ENCODE results near the gene TGFBR1. TPM values are rescaled to one million over a fixed set of nuclear protein-coding genes. Genes with fewer than 3 reads are reported as not detected.

Gene TGFBR1
- total and polyA plus RNA-seq, 3 experiments from 2014 or later = 34.4 to 41.9 (median 36.6) TPM

DNA sequence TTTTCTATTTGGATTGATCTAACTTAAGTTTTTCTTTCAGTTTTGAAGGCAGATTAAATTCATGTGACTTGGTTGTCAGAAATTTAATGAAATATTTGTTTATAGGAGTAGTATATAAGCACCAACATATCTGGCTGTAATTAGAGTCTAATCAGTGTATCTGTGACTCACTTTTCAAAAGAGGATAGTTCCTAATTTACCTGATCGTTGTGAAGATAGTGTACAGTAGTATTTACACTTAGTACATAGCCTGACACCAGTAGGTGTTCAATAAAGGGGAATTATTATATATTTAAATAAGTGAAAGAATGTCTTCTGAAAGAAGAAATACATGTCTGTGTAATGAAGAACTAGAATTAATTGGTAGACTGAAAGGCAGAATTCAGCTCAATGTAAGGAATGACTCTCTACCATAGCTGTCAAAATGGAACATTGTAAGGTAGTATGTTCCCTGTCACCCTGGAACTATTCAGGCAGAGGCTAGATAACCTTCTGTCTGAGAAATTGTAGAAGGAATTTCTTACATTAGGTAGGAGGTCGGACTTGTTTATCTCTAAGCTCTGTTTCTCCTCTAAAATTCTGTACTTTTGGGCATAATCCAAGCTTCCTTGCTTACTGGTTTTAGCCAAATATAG lies 8.6 kb downstream of the TGFBR1 start:
- Histone ChIP-seq H3K4me1 (ENCODE audit: insufficient read depth, low read length) (peaks cover 90% of the 10 kb centered on the region), H3K4me3 (ENCODE audit: low read length) (peak overlapping the region; percentile 35), H3K9me3 (ENCODE audit: low read length) (no peaks in the 10 kb centered on the region), H3K36me3 (ENCODE audit: insufficient read depth, low read length) (no peaks in the 10 kb centered on the region), H3K27me3 (ENCODE audit: insufficient read depth, low read length, poor library complexity, severe bottlenecking) (no peaks in the 10 kb centered on the region), H3K27ac (ENCODE audit: low read depth, low read length) (no peak overlapping the region)
- H3K27me3 Mint-ChIP-seq = no peaks in the 10 kb centered on the region
- H3K36me3 Mint-ChIP-seq = peaks cover 0 to 4% (median 2%) of the 10 kb centered on the region in 3 donors
- no peak for DNase-seq
- H3K4me3 Mint-ChIP-seq = peak overlapping the region; percentile 29 to 81 (median 69)
- H3K9me3 Mint-ChIP-seq = no peaks in the 10 kb centered on the region
- peaks cover 89 to 95% (median 93%) of the 10 kb centered on the region in 3 donors for H3K4me1 Mint-ChIP-seq
- POLR2A ChIA-PET = interaction anchor here (0.6 to 2.9 kb wide), 3 partner anchors 9 to 55 kb away, joined by 3 to 14 read pairs (median 6); partner anchors contain the start of gene TGFBR1
- CTCF ChIA-PET = interaction anchor here (0.7 to 2.5 kb wide), 5 partner anchors 9 to 138 kb away, joined by 3 to 14 read pairs (median 3); partner anchors contain the start of gene TGFBR1
- H3K27ac Mint-ChIP-seq = peak overlapping the region; percentile 20 to 95 (median 86)

- Mint-ChIP-seq H3K4me1 (peaks cover 89 to 95% (median 93%) of the 10 kb centered on the region in 3 donors), H3K27ac (peak overlapping the region in 6 of 8 donors; percentile 55 to 73 (median 66)), H3K36me3 (peaks cover 0 to 7% (median 2%) of the 10 kb centered on the region in 3 donors), H3K27me3 (no peaks in the 10 kb centered on the region), H3K4me3 (peak overlapping the region in 5 of 7 donors; percentile 18 to 56 (median 33)), H3K9me3 (no peaks in the 10 kb centered on the region)
- Histone ChIP-seq H3K27ac (ENCODE audit: low read depth, low read length) (no peak overlapping the region), H3K4me1 (ENCODE audit: insufficient read depth, low read length) (peaks cover 90% of the 10 kb centered on the region), H3K36me3 (ENCODE audit: insufficient read depth, low read length) (no peaks in the 10 kb centered on the region), H3K9me3 (ENCODE audit: low read length) (no peaks in the 10 kb centered on the region), H3K4me3 (ENCODE audit: low read length) (no peak overlapping the region), H3K27me3 (ENCODE audit: insufficient read depth, low read length, poor library complexity, severe bottlenecking) (no peaks in the 10 kb centered on the region)
- CTCF ChIA-PET = interaction anchor here (0.7 to 2.5 kb wide), 3 partner anchors 9 to 139 kb away, joined by 3 to 14 read pairs (median 3); partner anchors contain the start of gene TGFBR1
- DNase-seq = no peak
- POLR2A ChIA-PET = interaction anchor here (1.4 to 2.9 kb wide), 2 partner anchors 10 to 56 kb away, joined by 6 to 14 read pairs; partner anchors contain the start of gene TGFBR1
Observed at GRCh38 chr9:99114049-99114440, 9.1 kb downstream of the TGFBR1 start.

DNA sequence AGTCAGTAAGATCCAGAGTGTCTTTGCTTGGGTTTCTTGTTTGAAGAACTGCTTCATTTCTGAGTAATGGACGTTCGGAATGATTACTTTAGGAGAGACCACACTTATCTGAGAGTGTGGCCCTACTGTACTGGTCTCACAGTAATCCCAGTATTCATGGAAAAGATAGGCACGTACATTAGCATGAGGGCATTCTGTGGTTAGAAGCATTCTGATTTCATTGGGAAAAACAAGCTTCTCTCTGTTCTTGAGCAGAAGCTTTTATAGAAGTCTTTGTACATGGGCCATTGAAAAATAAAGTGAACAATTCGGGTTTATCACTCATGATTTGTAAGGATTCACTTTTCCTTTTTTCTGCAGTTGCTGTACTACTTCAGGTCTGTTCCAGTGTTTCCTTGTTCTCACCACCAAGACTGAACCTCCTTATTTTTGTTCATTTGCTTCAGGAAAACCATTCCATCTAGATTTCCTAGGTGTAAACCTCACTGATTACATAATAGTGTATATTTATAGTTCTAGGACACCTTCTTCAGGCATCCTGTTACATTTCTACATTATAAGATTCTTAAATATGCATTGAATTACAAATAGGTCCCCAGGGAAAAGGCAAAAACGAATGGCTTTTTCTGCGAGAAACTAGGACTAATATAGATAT lies 10.1 kb downstream of the TGFBR1 start:
- no peak overlapping the region for H3K4me3 ChIP-seq (ENCODE audit: low read length)
- no peaks in the 10 kb centered on the region for H3K36me3 ChIP-seq (ENCODE audit: insufficient read depth, low read length)
- no peaks in the 10 kb centered on the region for H3K27me3 Mint-ChIP-seq
- peaks cover 89 to 95% (median 93%) of the 10 kb centered on the region in 3 donors for H3K4me1 Mint-ChIP-seq
- CTCF ChIA-PET = interaction anchor here (0.6 to 1.3 kb wide), 2 partner anchors 10 to 25 kb away, joined by 3 read pairs; partner anchors contain the start of gene TGFBR1
- peak overlapping the region in 3 of 7 donors; percentile 20 to 25 (median 22) for H3K4me3 Mint-ChIP-seq
- no peaks in the 10 kb centered on the region for H3K9me3 Mint-ChIP-seq
- POLR2A ChIA-PET = interaction anchor here (2.9 kb wide), 1 partner anchor 57 kb away, joined by 14 read pairs; no protein-coding TSS in a partner anchor
- H3K4me1 ChIP-seq (ENCODE audit: insufficient read depth, low read length) = peaks cover 90% of the 10 kb centered on the region
- peak overlapping the region in 6 of 8 donors; percentile 3 to 66 (median 42) for H3K27ac Mint-ChIP-seq
- no peak overlapping the region for H3K27ac ChIP-seq (ENCODE audit: low read depth, low read length)
- no peak for DNase-seq
- H3K27me3 ChIP-seq (ENCODE audit: insufficient read depth, low read length, poor library complexity, severe bottlenecking) = no peaks in the 10 kb centered on the region
- H3K9me3 ChIP-seq (ENCODE audit: low read length) = no peaks in the 10 kb centered on the region
- peaks cover 0 to 7% (median 2%) of the 10 kb centered on the region in 3 donors for H3K36me3 Mint-ChIP-seq

GRCh38 chr9:99116003-99116411 lies 11.1 kb downstream of the TGFBR1 start:
- no peak overlapping the region for H3K27ac ChIP-seq (ENCODE audit: low read depth, low read length)

DNA sequence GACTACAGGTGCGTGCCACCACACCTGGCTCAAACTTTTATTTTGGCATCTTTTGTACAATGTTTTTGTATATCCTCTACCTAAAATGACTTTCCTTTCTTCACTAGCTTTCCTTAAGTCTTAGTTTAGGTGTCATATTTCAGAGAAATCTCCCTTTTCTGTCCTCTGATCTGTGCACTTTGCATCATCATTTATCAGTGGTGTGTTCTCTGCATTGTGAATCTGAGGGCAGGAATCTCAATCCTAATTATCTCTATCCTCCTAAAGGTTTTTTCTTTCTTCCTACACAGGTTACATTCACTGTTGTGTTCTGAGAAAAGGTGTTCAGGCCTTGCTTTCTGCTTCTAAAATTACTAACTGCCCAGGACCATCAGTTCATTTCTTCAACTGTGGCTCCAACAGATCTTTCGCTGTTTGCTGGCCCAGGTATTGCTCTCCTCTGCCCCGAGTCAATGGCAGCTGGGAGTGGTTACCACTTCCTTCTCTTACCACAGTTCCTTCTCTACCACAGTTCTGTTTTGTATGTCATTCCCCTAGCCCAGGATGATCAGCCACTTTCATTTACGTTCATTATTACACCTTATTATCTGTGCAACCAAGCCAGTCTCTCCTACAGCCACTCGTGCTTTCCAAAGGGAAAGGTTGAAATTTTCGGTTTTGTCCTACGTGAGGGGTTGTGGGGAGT lies 14.0 kb downstream of the TGFBR1 start:
- Histone ChIP-seq H3K9me3 (ENCODE audit: low read length) (no peaks in the 10 kb centered on the region), H3K36me3 (ENCODE audit: insufficient read depth, low read length) (no peaks in the 10 kb centered on the region), H3K27me3 (ENCODE audit: insufficient read depth, low read length, poor library complexity, severe bottlenecking) (no peaks in the 10 kb centered on the region), H3K4me3 (ENCODE audit: low read length) (peak overlapping the region; percentile 42), H3K4me1 (ENCODE audit: insufficient read depth, low read length) (peaks cover 89% of the 10 kb centered on the region), H3K27ac (ENCODE audit: low read depth, low read length) (no peak overlapping the region)
- Mint-ChIP-seq H3K4me1 (peaks cover 90 to 95% (median 95%) of the 10 kb centered on the region in 3 donors), H3K27me3 (no peaks in the 10 kb centered on the region), H3K9me3 (no peaks in the 10 kb centered on the region), H3K27ac (peak overlapping the region; percentile 21 to 96 (median 91)), H3K4me3 (peak overlapping the region; percentile 3 to 92 (median 81)), H3K36me3 (peaks cover 0 to 8% (median 0%) of the 10 kb centered on the region in 3 donors)
- CTCF ChIA-PET = interaction anchor here (0.7 to 2.9 kb wide), 14 partner anchors 10 to 120 kb away, joined by 3 to 15 read pairs (median 4); partner anchors contain the start of gene TGFBR1
- peak in 4 of 5 donors; percentile 30 to 75 (median 71) for DNase-seq
- POLR2A ChIA-PET = interaction anchor here (1.2 to 4.2 kb wide), 2 partner anchors 14 to 16 kb away, joined by 5 to 29 read pairs; partner anchors contain the start of gene TGFBR1

More at GRCh38 chr9:99116003-99116411, 11.1 kb downstream of the TGFBR1 start:
- Mint-ChIP-seq H3K27ac (peak overlapping the region; percentile 0 to 82 (median 29)), H3K36me3 (peaks cover 0 to 8% (median 0%) of the 10 kb centered on the region in 3 donors), H3K27me3 (no peaks in the 10 kb centered on the region), H3K9me3 (no peaks in the 10 kb centered on the region), H3K4me3 (peak overlapping the region in 5 of 7 donors; percentile 1 to 27 (median 10)), H3K4me1 (peaks cover 89 to 95% (median 93%) of the 10 kb centered on the region in 3 donors)
- Histone ChIP-seq H3K9me3 (ENCODE audit: low read length) (no peaks in the 10 kb centered on the region), H3K36me3 (ENCODE audit: insufficient read depth, low read length) (no peaks in the 10 kb centered on the region), H3K27me3 (ENCODE audit: insufficient read depth, low read length, poor library complexity, severe bottlenecking) (no peaks in the 10 kb centered on the region), H3K4me3 (ENCODE audit: low read length) (no peak overlapping the region), H3K4me1 (ENCODE audit: insufficient read depth, low read length) (peaks cover 90% of the 10 kb centered on the region)
- POLR2A ChIA-PET = interaction anchor here (0.6 kb wide), 1 partner anchor 14 kb away, joined by 3 read pairs; no protein-coding TSS in a partner anchor
- DNase-seq = no peak
- CTCF ChIA-PET = no interaction called here

- no peaks in the 10 kb centered on the region for H3K9me3 ChIP-seq (ENCODE audit: low read length)
- Mint-ChIP-seq H3K9me3 (no peaks in the 10 kb centered on the region), H3K27ac (peak overlapping the region; percentile 48 to 96 (median 84)), H3K4me1 (peaks cover 89 to 95% (median 94%) of the 10 kb centered on the region in 3 donors), H3K27me3 (no peaks in the 10 kb centered on the region), H3K36me3 (peaks cover 0 to 10% (median 0%) of the 10 kb centered on the region in 3 donors), H3K4me3 (peak overlapping the region in 6 of 7 donors; percentile 2 to 92 (median 76))
- no peak overlapping the region for H3K27ac ChIP-seq (ENCODE audit: low read depth, low read length)
- H3K4me3 ChIP-seq (ENCODE audit: low read length) = peak overlapping the region; percentile 42
- ChIA-PET POLR2A (interaction anchor here (4.2 kb wide), 1 partner anchor 15 kb away, joined by 29 read pairs; the partner anchor contains the start of gene TGFBR1), CTCF (interaction anchor here (0.7 to 2.9 kb wide), 6 partner anchors 9 to 119 kb away, joined by 3 to 15 read pairs (median 4); partner anchors contain the start of gene TGFBR1)
- H3K4me1 ChIP-seq (ENCODE audit: insufficient read depth, low read length) = peaks cover 80% of the 10 kb centered on the region
- no peaks in the 10 kb centered on the region for H3K27me3 ChIP-seq (ENCODE audit: insufficient read depth, low read length, poor library complexity, severe bottlenecking)
- no peaks in the 10 kb centered on the region for H3K36me3 ChIP-seq (ENCODE audit: insufficient read depth, low read length)
- no peak for DNase-seq
Observed at GRCh38 chr9:99119976-99120655, 15.2 kb downstream of the TGFBR1 start.

DNA sequence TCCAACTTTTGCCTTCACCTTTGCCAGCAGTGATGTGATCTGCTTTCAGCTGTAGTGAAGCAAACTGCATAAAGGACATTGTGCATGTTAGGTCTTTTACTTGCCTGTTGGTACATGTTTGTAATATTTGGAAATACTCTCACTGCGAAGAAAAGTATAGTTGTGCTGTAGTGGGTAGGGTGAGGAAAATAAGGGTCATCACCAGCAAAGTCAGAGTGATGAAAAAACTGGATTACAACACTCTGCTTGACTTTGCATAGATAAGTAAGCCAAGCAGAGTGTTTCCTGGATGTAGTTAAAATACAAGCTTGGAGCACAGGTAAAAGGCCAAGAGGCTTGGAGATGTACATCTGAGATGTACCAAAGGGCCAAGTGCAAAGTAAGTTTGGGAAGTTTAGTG lies 16.7 kb downstream of the TGFBR1 start:
- Histone ChIP-seq H3K27me3 (ENCODE audit: insufficient read depth, low read length, poor library complexity, severe bottlenecking) (no peaks in the 10 kb centered on the region), H3K27ac (ENCODE audit: low read depth, low read length) (no peak overlapping the region), H3K9me3 (ENCODE audit: low read length) (no peaks in the 10 kb centered on the region), H3K4me3 (ENCODE audit: low read length) (no peak overlapping the region), H3K36me3 (ENCODE audit: insufficient read depth, low read length) (no peaks in the 10 kb centered on the region), H3K4me1 (ENCODE audit: insufficient read depth, low read length) (peaks cover 79% of the 10 kb centered on the region)
- Mint-ChIP-seq H3K4me3 (peak overlapping the region in 3 of 7 donors; percentile 1 to 45 (median 4)), H3K27ac (peak overlapping the region in 4 of 8 donors; percentile 9 to 68 (median 28)), H3K36me3 (peaks cover 0 to 10% (median 0%) of the 10 kb centered on the region in 3 donors), H3K27me3 (no peaks in the 10 kb centered on the region), H3K4me1 (peaks cover 90 to 94% (median 93%) of the 10 kb centered on the region in 3 donors), H3K9me3 (no peaks in the 10 kb centered on the region)
- CTCF ChIA-PET = interaction anchor here (0.9 to 2.5 kb wide), 5 partner anchors 11 to 69 kb away, joined by 3 to 8 read pairs (median 3); partner anchors contain the start of gene TGFBR1
- no peak for DNase-seq
- POLR2A ChIA-PET = interaction anchor here (4.2 kb wide), 1 partner anchor 17 kb away, joined by 29 read pairs; the partner anchor contains the start of gene TGFBR1
